ENCODE measurements around the gene NPDC1.

Gene NPDC1

GRCh38 chr9:137026384-137026783, 19.6 kb downstream of the NPDC1 start:
- TF ChIP-seq RARB (CRISPR knock-in tag; IDR thresholded peaks at IDR 0.05) (no peak), PPARA (CRISPR knock-in tag; IDR thresholded peaks at IDR 0.05; ENCODE audit: borderline replicate concordance) (no peak), BACH2 (CRISPR knock-in tag; IDR thresholded peaks at IDR 0.05; ENCODE audit: borderline replicate concordance) (no peak), ESRRG (CRISPR knock-in tag; IDR thresholded peaks at IDR 0.05) (no peak), TOX (CRISPR knock-in tag; IDR thresholded peaks at IDR 0.05; ENCODE audit: borderline replicate concordance) (no peak), SNAI2 (CRISPR knock-in tag; IDR thresholded peaks at IDR 0.05) (no peak), ZC3H10 (CRISPR knock-in tag; IDR thresholded peaks at IDR 0.05) (no peak), ZNF8 (CRISPR knock-in tag; IDR thresholded peaks at IDR 0.05) (no peak), ZNF565 (CRISPR knock-in tag; conservative IDR thresholded peaks at IDR 0.05; ENCODE audit: low read depth) (no peak)

DNA sequence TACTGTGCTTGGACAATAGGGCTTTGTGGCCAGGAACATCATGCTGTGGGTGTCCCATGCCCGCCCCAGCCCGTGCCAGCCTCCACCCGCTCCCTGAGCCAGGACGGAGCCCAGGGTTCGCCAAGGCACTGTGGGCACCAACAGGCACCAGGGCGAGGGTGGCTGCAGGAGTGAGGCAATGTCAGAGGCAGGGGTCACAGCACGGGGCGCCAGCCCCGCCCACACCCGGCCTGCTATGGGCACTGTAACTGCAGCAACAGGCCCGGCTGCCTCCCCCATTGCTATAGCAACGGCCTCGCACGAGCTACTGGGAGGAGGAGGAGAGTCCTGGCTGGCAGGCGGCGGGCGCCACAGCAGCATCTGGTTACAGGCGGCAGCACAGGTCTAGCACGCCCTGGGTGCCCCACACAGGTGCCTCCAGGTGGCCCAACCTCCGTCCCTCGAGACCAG, 20.4 kb downstream of the NPDC1 start:
- no peak for ATAC-seq
- TF ChIP-seq RARB (CRISPR knock-in tag; IDR thresholded peaks at IDR 0.05) (no peak), ZNF565 (CRISPR knock-in tag; conservative IDR thresholded peaks at IDR 0.05; ENCODE audit: low read depth) (no peak), GLIS3 (CRISPR knock-in tag; IDR thresholded peaks at IDR 0.05) (no peak), TCF4 (CRISPR knock-in tag; IDR thresholded peaks at IDR 0.05; ENCODE audit: borderline replicate concordance) (no peak), PPARA (CRISPR knock-in tag; IDR thresholded peaks at IDR 0.05; ENCODE audit: borderline replicate concordance) (no peak), ZFP30 (CRISPR knock-in tag; IDR thresholded peaks at IDR 0.05) (no peak), ZNF70 (CRISPR knock-in tag; IDR thresholded peaks at IDR 0.05) (no peak), ZNF8 (CRISPR knock-in tag; IDR thresholded peaks at IDR 0.05) (no peak), CSRNP3 (CRISPR knock-in tag; IDR thresholded peaks at IDR 0.05) (no peak), ARNTL (CRISPR knock-in tag; IDR thresholded peaks at IDR 0.05; ENCODE audit: borderline replicate concordance, low read depth) (no peak), ZFP3 (CRISPR knock-in tag; IDR thresholded peaks at IDR 0.05) (no peak), TOX (CRISPR knock-in tag; IDR thresholded peaks at IDR 0.05; ENCODE audit: borderline replicate concordance) (no peak), SNAI2 (CRISPR knock-in tag; IDR thresholded peaks at IDR 0.05) (no peak)
- TF ChIP-seq, protein P1, sequence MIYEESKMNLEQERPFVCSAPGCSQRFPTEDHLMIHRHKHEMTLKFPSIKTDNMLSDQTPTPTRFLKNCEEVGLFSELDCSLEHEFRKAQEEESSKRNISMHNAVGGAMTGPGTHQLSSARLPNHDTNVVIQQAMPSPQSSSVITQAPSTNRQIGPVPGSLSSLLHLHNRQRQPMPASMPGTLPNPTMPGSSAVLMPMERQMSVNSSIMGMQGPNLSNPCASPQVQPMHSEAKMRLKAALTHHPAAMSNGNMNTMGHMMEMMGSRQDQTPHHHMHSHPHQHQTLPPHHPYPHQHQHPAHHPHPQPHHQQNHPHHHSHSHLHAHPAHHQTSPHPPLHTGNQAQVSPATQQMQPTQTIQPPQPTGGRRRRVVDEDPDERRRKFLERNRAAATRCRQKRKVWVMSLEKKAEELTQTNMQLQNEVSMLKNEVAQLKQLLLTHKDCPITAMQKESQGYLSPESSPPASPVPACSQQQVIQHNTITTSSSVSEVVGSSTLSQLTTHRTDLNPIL (CRISPR knock-in tag; IDR thresholded peaks at IDR 0.05; ENCODE audit: low read depth) = no peak

More at GRCh38 chr9:137026384-137026783, 19.6 kb downstream of the NPDC1 start:
- no peak for ATAC-seq

DNA sequence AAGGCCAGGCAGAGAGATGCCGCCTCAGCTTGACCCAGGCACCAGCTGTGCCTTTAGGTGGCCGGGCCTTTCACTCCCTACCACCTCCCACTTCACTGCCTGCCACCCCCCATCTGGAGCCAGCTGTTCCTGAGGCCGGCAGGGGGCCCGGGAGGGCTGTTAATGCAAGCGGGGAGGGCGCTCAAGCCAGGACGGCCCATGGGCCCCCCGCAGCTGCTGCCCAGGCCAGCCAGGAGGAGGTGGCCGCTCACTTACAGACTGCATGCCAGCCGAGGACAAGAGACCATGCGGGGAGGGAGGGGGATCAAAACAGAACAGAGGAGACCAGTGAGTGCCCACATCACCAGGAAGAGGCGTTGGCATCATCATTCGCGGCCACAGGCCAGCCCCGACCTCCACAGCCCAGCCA, 22.4 kb downstream of the NPDC1 start:
- ATAC-seq = no peak
- TF ChIP-seq ZNF565 (CRISPR knock-in tag; conservative IDR thresholded peaks at IDR 0.05; ENCODE audit: low read depth) (no peak), SNAI2 (CRISPR knock-in tag; IDR thresholded peaks at IDR 0.05) (no peak), ZNF70 (CRISPR knock-in tag; IDR thresholded peaks at IDR 0.05) (no peak), ESRRG (CRISPR knock-in tag; IDR thresholded peaks at IDR 0.05) (no peak), CSDC2 (CRISPR knock-in tag; IDR thresholded peaks at IDR 0.05) (no peak), ARNTL (CRISPR knock-in tag; IDR thresholded peaks at IDR 0.05; ENCODE audit: borderline replicate concordance, low read depth) (no peak), ZFP30 (CRISPR knock-in tag; IDR thresholded peaks at IDR 0.05) (no peak), ZC3H10 (CRISPR knock-in tag; IDR thresholded peaks at IDR 0.05) (no peak)
- TF ChIP-seq, protein P2, sequence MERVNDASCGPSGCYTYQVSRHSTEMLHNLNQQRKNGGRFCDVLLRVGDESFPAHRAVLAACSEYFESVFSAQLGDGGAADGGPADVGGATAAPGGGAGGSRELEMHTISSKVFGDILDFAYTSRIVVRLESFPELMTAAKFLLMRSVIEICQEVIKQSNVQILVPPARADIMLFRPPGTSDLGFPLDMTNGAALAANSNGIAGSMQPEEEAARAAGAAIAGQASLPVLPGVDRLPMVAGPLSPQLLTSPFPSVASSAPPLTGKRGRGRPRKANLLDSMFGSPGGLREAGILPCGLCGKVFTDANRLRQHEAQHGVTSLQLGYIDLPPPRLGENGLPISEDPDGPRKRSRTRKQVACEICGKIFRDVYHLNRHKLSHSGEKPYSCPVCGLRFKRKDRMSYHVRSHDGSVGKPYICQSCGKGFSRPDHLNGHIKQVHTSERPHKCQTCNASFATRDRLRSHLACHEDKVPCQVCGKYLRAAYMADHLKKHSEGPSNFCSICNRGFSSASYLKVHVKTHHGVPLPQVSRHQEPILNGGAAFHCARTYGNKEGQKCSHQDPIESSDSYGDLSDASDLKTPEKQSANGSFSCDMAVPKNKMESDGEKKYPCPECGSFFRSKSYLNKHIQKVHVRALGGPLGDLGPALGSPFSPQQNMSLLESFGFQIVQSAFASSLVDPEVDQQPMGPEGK (CRISPR knock-in tag; IDR thresholded peaks at IDR 0.05; ENCODE audit: borderline replicate concordance) = no peak
- TF ChIP-seq, protein P1 (CRISPR knock-in tag; IDR thresholded peaks at IDR 0.05; ENCODE audit: low read depth) = no peak

- ATAC-seq = no peak
- TF ChIP-seq OSR1 (CRISPR knock-in tag; IDR thresholded peaks at IDR 0.05) = no peak
- no peak for TF ChIP-seq TOX (CRISPR knock-in tag; IDR thresholded peaks at IDR 0.05; ENCODE audit: borderline replicate concordance)
- TF ChIP-seq, protein P3, sequence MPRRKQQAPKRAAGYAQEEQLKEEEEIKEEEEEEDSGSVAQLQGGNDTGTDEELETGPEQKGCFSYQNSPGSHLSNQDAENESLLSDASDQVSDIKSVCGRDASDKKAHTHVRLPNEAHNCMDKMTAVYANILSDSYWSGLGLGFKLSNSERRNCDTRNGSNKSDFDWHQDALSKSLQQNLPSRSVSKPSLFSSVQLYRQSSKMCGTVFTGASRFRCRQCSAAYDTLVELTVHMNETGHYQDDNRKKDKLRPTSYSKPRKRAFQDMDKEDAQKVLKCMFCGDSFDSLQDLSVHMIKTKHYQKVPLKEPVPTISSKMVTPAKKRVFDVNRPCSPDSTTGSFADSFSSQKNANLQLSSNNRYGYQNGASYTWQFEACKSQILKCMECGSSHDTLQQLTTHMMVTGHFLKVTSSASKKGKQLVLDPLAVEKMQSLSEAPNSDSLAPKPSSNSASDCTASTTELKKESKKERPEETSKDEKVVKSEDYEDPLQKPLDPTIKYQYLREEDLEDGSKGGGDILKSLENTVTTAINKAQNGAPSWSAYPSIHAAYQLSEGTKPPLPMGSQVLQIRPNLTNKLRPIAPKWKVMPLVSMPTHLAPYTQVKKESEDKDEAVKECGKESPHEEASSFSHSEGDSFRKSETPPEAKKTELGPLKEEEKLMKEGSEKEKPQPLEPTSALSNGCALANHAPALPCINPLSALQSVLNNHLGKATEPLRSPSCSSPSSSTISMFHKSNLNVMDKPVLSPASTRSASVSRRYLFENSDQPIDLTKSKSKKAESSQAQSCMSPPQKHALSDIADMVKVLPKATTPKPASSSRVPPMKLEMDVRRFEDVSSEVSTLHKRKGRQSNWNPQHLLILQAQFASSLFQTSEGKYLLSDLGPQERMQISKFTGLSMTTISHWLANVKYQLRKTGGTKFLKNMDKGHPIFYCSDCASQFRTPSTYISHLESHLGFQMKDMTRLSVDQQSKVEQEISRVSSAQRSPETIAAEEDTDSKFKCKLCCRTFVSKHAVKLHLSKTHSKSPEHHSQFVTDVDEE (CRISPR knock-in tag; IDR thresholded peaks at IDR 0.05) = no peak
- TF ChIP-seq CSRNP3 (CRISPR knock-in tag; IDR thresholded peaks at IDR 0.05) = no peak
- TF ChIP-seq ESRRG (CRISPR knock-in tag; IDR thresholded peaks at IDR 0.05) = no peak
- no peak for TF ChIP-seq POU6F1 (CRISPR knock-in tag; IDR thresholded peaks at IDR 0.05; ENCODE audit: borderline replicate concordance, low read depth)
- no peak for TF ChIP-seq RARB (CRISPR knock-in tag; IDR thresholded peaks at IDR 0.05)
- no peak for TF ChIP-seq PPARA (CRISPR knock-in tag; IDR thresholded peaks at IDR 0.05; ENCODE audit: borderline replicate concordance)
- TF ChIP-seq GLIS3 (CRISPR knock-in tag; IDR thresholded peaks at IDR 0.05) = no peak
- no peak for TF ChIP-seq TCF4 (CRISPR knock-in tag; IDR thresholded peaks at IDR 0.05; ENCODE audit: borderline replicate concordance)
- TF ChIP-seq ZC3H10 (CRISPR knock-in tag; IDR thresholded peaks at IDR 0.05) = no peak
- no peak for TF ChIP-seq ARNTL (CRISPR knock-in tag; IDR thresholded peaks at IDR 0.05; ENCODE audit: borderline replicate concordance, low read depth)
Observed at GRCh38 chr9:137023157-137023556, 22.8 kb downstream of the NPDC1 start.

All from SK-N-SH treated with all-trans-retinoic acid at 6 μM for 48 hours (cell line).